K562 (cell line): ENCODE results near the gene PGPEP1. TPM values are rescaled to one million over a fixed set of nuclear protein-coding genes. Genes with fewer than 3 reads are reported as not detected.

Experiments
- ARID1B ChIP-seq: fragments of 450-650 bp; IDR thresholded peaks from 2 replicates; pipeline ENCODE4 v1.6.1; 2016; ENCODE audit warnings: antibody characterized with exemption, mild to moderate bottlenecking, inconsistent platforms
- ATF7 ChIP-seq: fragments of 450-650 bp; IDR thresholded peaks from 2 replicates; pipeline ENCODE4 v1.7.1; 2014; ENCODE audit warnings: mild to moderate bottlenecking, moderate library complexity
- ELK1 ChIP-seq: sonication (generic); formaldehyde crosslinking; IDR thresholded peaks from 2 replicates; pipeline ENCODE4 v1.8.1; 2022; ENCODE audit warnings: missing genetic modification reagents
- ETV5 ChIP-seq: sonication (generic); formaldehyde crosslinking; IDR thresholded peaks from 2 replicates; pipeline ENCODE4 v1.4.0; 2020; ENCODE audit warnings: low read depth, mild to moderate bottlenecking, missing genetic modification reagents
- ETV6 ChIP-seq, 3 experiments: fragments of 150-350 bp in 1 of 3; sonication (generic) in 1 of 3; formaldehyde crosslinking in 1 of 3; IDR thresholded peaks; 2 replicates each; pipeline versions ENCODE4 v1.6.1 to v1.8.0; 2014 to 2022; ENCODE audit warnings: borderline replicate concordance in 2 of 3, low read depth in 2 of 3, antibody characterized with exemption in 1 of 3, low read length in 1 of 3, mild to moderate bottlenecking in 1 of 3, missing genetic modification reagents in 1 of 3
- JUN ChIP-seq, 2 experiments: sonication (generic) in 1 of 2; formaldehyde crosslinking in 1 of 2; IDR thresholded peaks; 2 replicates each; pipeline versions ENCODE4 v1.6.1 to v1.8.0; 2012 to 2022; ENCODE audit warnings: borderline replicate concordance in 2 of 2, mild to moderate bottlenecking in 2 of 2, improper control_type of control experiment in 1 of 2, low read depth in 1 of 2, low read length in 1 of 2, missing genetic modification reagents in 1 of 2
- LEF1 ChIP-seq: fragments of 450-650 bp; IDR thresholded peaks from 2 replicates; pipeline ENCODE4 v1.6.1; 2016; ENCODE audit warnings: mild to moderate bottlenecking
- NBN ChIP-seq: fragments of 450-650 bp; IDR thresholded peaks from 2 replicates; pipeline ENCODE4 v1.6.1; 2016; ENCODE audit warnings: low read depth, mild to moderate bottlenecking
- NKRF ChIP-seq: fragments of 450-650 bp; IDR thresholded peaks from 2 replicates; pipeline ENCODE4 v1.6.1; 2016; ENCODE audit warnings: borderline replicate concordance
- NR4A1 ChIP-seq, 2 experiments: fragments of 250-450 bp in 1 of 2; fragments of 450-650 bp in 1 of 2; sonication (Bioruptor Pico) in 1 of 2; IDR thresholded peaks; 2 replicates each; pipeline versions ENCODE4 v1.4.0 to v1.6.1; 2016 to 2020; ENCODE audit warnings: mild to moderate bottlenecking in 2 of 2, missing compliant biosample characterization in 1 of 2, missing genetic modification characterization in 1 of 2, moderate library complexity in 1 of 2
- PHF21A ChIP-seq: fragments of 450-650 bp; IDR thresholded peaks from 2 replicates; pipeline ENCODE4 v1.6.1; 2017; ENCODE audit warnings: low read depth, borderline replicate concordance
- PML ChIP-seq: IDR thresholded peaks from 2 replicates; pipeline ENCODE4 v1.6.1; 2012; ENCODE audit warnings: low read length, inconsistent platforms
- POLR3A ChIP-seq: IDR thresholded peaks from 2 replicates; pipeline ENCODE4 v1.6.1; 2011; ENCODE audit warnings: borderline replicate concordance, mild to moderate bottlenecking, moderate library complexity; ENCODE audit not compliant: insufficient read length, insufficient read depth; ENCODE audit errors: extremely low read depth
- RBM25 ChIP-seq: fragments of 200-400 bp; formaldehyde crosslinking; IDR thresholded peaks from 2 replicates; pipeline ENCODE4 v1.6.1; 2018; ENCODE audit warnings: low read length, low read depth, moderate library complexity; ENCODE audit not compliant: severe bottlenecking
- ZBTB2 ChIP-seq: fragments of 450-650 bp; IDR thresholded peaks from 2 replicates; pipeline ENCODE4 v1.6.1; 2016; ENCODE audit warnings: antibody characterized with exemption
- ZNF512 ChIP-seq: IDR thresholded peaks from 2 replicates; pipeline ENCODE4 v1.6.1; 2016; ENCODE audit warnings: missing genetic modification characterization, missing compliant biosample characterization
- ZNF57 ChIP-seq: fragments of 450-650 bp; formaldehyde crosslinking; IDR thresholded peaks from 2 replicates; pipeline ENCODE4 v1.4.0; 2020; ENCODE audit warnings: mild to moderate bottlenecking, moderate library complexity
- polyA plus RNA-seq, 8 experiments: library from polyadenylated mRNA; depleted of rRNA in 4 of 8; stranded (reverse) in 5 of 8; unstranded in 3 of 8; fragments of >200 nt; fragmentation: Nextera tagmentation in 2 of 8; fragmentation: Illumina TruSeq in 1 of 8; extraction: Ambion mirVana in 2 of 8; extraction: Trizol in 1 of 8; gene quantifications; 2 replicates each; pipeline versions ENCODE4 v1.2.1 to v1.2.3, GENCODE V29; 2011 to 2014; ENCODE audit warnings: inconsistent platforms in 1 of 8, missing spikeins in 1 of 8
- total RNA-seq, 7 experiments: library from RNA; depleted of rRNA in 6 of 7; stranded (reverse); fragments of >200 nt in 6 of 7; fragmentation: Illumina TruSeq in 2 of 7; extraction: Trizol in 2 of 7; gene quantifications; 2 replicates each; pipeline versions ENCODE4 v1.2.1 to v1.2.3, GENCODE V29; 2011 to 2021; ENCODE audit warnings: low replicate concordance in 1 of 7

PGPEP1 gene
- total and polyA plus RNA-seq, 9 of the 15 experiments (the other 6 are each of a cell fraction or from before 2014, with no cell fraction given) = 10.0 to 69.6 (median 33.5) TPM

GRCh38 chr19:18304458-18305310 is 35.7 kb upstream of the PGPEP1 start (continued):
- no peak for TF ChIP-seq ELK1
- no peak for TF ChIP-seq ZBTB2
- peak; percentile 80 for TF ChIP-seq JUN (IDR thresholded peaks at IDR 0.05; ENCODE audit: borderline replicate concordance, low read depth, low read length)
- TF ChIP-seq JUN (CRISPR knock-in tag; IDR thresholded peaks at IDR 0.05; ENCODE audit: borderline replicate concordance) = no peak
- TF ChIP-seq ZNF512 = 0 out of 2 replicates have a peak, but pooled peaks have one; percentile 3
- TF ChIP-seq NBN = peak; percentile 86; the same call in 1 of the 2 replicates
- TF ChIP-seq ZNF57 (CRISPR knock-in tag) = 0 out of 2 replicates have a peak, but pooled peaks have one; percentile 8
- peak; percentile 77; the same call in 1 of the 2 replicates for TF ChIP-seq ATF7
- peak; percentile 75 for TF ChIP-seq ARID1B
- no peak for TF ChIP-seq NKRF
- peak; percentile 31; the same call in 1 of the 2 replicates for TF ChIP-seq PML
- TF ChIP-seq LEF1 = peak; percentile 49; the same call in 1 of the 2 replicates
- TF ChIP-seq PHF21A = 0 out of 2 replicates have a peak, but pooled peaks have one; percentile 60
- TF ChIP-seq ETV6 (IDR thresholded peaks at IDR 0.05; ENCODE audit: borderline replicate concordance in 1 of 2, low read depth in 2 of 2, low read length in 1 of 2) = 0 out of 4 replicates have a peak, but pooled peaks of 1 of the 2 experiments have one; percentile 27
- TF ChIP-seq ETV6 (CRISPR knock-in tag; IDR thresholded peaks at IDR 0.05; ENCODE audit: borderline replicate concordance) = no peak
- no peak for TF ChIP-seq RBM25
- no peak for TF ChIP-seq POLR3A
- peak; percentile 66; the same call in 1 of the 2 replicates for TF ChIP-seq ETV5 (CRISPR knock-in tag)
- no peak for TF ChIP-seq NR4A1 (CRISPR knock-in tag; IDR thresholded peaks at IDR 0.05)
- no peak for TF ChIP-seq NR4A1 (tag; IDR thresholded peaks at IDR 0.05)
